ENCODE measurements around the gene LAMA3. TPM values are rescaled to one million over a fixed set of nuclear protein-coding genes. Genes with fewer than 3 reads are reported as not detected.

The LAMA3 gene
- total and polyA plus RNA-seq, 10 of the 15 experiments (the other 5 are each of a cell fraction or from before 2014, with no cell fraction given): 0.37 to 6.5 (median 5.4) TPM

GRCh38 chr18:23772327-23773024 is 83.2 kb downstream of the LAMA3 start:
- no peak for ATAC-seq
- no peak for TF ChIP-seq EED (IDR thresholded peaks at IDR 0.05; ENCODE audit: low read depth)
- TF ChIP-seq EP300 (IDR thresholded peaks at IDR 0.05; ENCODE audit: borderline replicate concordance in 1 of 2, control insufficient read depth in 1 of 2, low read depth in 2 of 2, low read length in 2 of 2): no peak
- no peak for TF ChIP-seq NRF1 (conservative IDR thresholded peaks at IDR 0.05; ENCODE audit: low read depth, low read length)
- no peak for TF ChIP-seq HSF1 (IDR thresholded peaks at IDR 0.05; ENCODE audit: low read depth, low read length)
- no peak for TF ChIP-seq CHD2 (IDR thresholded peaks at IDR 0.05; ENCODE audit: borderline replicate concordance, low read depth, low read length)
- no peak for TF ChIP-seq REST (IDR thresholded peaks at IDR 0.05; ENCODE audit: low read depth, low read length)
- TF ChIP-seq EGR1 (IDR thresholded peaks at IDR 0.05; ENCODE audit: borderline replicate concordance in 1 of 2, low read depth in 2 of 2, low read length in 2 of 2): no peak
- TF ChIP-seq PAX8 (IDR thresholded peaks at IDR 0.05): no peak
- no peak for TF ChIP-seq LARP7 (IDR thresholded peaks at IDR 0.05)
- TF ChIP-seq BCLAF1 (IDR thresholded peaks at IDR 0.05): no peak
- TF ChIP-seq FOS (IDR thresholded peaks at IDR 0.05; ENCODE audit: borderline replicate concordance, extremely low read depth, insufficient read length): no peak
- TF ChIP-seq PAX5 (IDR thresholded peaks at IDR 0.05; ENCODE audit: borderline replicate concordance, low read depth, low read length): no peak
- TF ChIP-seq TCF3 (IDR thresholded peaks at IDR 0.05; ENCODE audit: borderline replicate concordance, insufficient read depth, low read depth, low read length): no peak
- no peak for TF ChIP-seq FOXM1 (IDR thresholded peaks at IDR 0.05; ENCODE audit: low read depth, low read length)
- TF ChIP-seq CREM (IDR thresholded peaks at IDR 0.05; ENCODE audit: low read depth): no peak
- no peak for TF ChIP-seq KLF5 (IDR thresholded peaks at IDR 0.05; ENCODE audit: partially characterized antibody)
- TF ChIP-seq NR2F1 (conservative IDR thresholded peaks at IDR 0.05): no peak

More at GRCh38 chr18:23772327-23773024, 83.2 kb downstream of the LAMA3 start:
- no peak overlapping the region for H3K4me2 ChIP-seq (ENCODE audit: control insufficient read depth, insufficient read depth)
- CTCF ChIA-PET: no interaction called here
- H3K9me3 ChIP-seq (replicated peaks; ENCODE audit: control insufficient read depth, insufficient read depth, low read length): no peaks in the 10 kb centered on the region
- no peak overlapping the region for H3K9ac ChIP-seq (ENCODE audit: control insufficient read depth, insufficient read depth, low read length)
- WGBS (ENCODE audit: insufficient coverage, insufficient replicate concordance, low lambda C conversion rate, missing lambda C conversion rate): 57% methylated on average over 4 of the region's 4 CpGs
- POLR2A ChIA-PET: no interaction called here
- SMC1A ChIA-PET (ENCODE audit: uncharacterized antibody, unreplicated experiment): interaction anchor here (0.7 kb wide), 1 partner anchor 78 kb away, joined by 3 read pairs; no protein-coding TSS in a partner anchor
- no peaks in the 10 kb centered on the region for H3K4me1 ChIP-seq (ENCODE audit: control insufficient read depth, insufficient read depth, low read length)
- no peaks in the 10 kb centered on the region for H3K79me2 ChIP-seq (ENCODE audit: control insufficient read depth, insufficient read depth, low read length)
- BruUV-seq (replicated peaks): no TSS peak
- in situ Hi-C loops (cut with MboI): no loop called here
- RAD21 ChIA-PET (ENCODE audit: unreplicated experiment): no interaction called here
- DNase-seq (ENCODE audit: low read depth, low spot score): no peak
- no peaks in the 10 kb centered on the region for H3K27me3 ChIP-seq (replicated peaks in 1 of 2; ENCODE audit: control insufficient read depth in 2 of 2, insufficient read depth in 2 of 2, low read length in 1 of 2)
- H3K4me3 ChIP-seq: no peak overlapping the region
- H4K20me1 ChIP-seq (ENCODE audit: control insufficient read depth, insufficient read depth): no peaks in the 10 kb centered on the region
- no peaks in the 10 kb centered on the region for H3K36me3 ChIP-seq (ENCODE audit: control insufficient read depth in 2 of 2, insufficient read depth in 2 of 2, low read length in 1 of 2)
- intact Hi-C loops (cut with micrococcal nuclease; ENCODE audit: unreplicated experiment): no loop called here
- FAIRE-seq: no peak
- H3K27ac ChIP-seq (ENCODE audit: control insufficient read depth, insufficient read depth): no peak overlapping the region
- H2AFZ ChIP-seq (ENCODE audit: control insufficient read depth, low read depth, low read length): no peak overlapping the region

Data from GM12878 (cell line).